ENCODE data around the gene KIF26B.

The KIF26B gene

GRCh38 chr1:245197911-245198379 lies 43.2 kb downstream of the KIF26B start:
- H3K4me3 ChIP-seq (ENCODE audit: low read depth, low read length, poor library complexity, severe bottlenecking), result no peak overlapping the region
- no peaks in the 10 kb centered on the region for H3K9me3 ChIP-seq (ENCODE audit: low read length)
- no peak for TF ChIP-seq CTCF (IDR thresholded peaks at IDR 0.05; ENCODE audit: low read length)
- TF ChIP-seq EZH2 (IDR thresholded peaks at IDR 0.05; ENCODE audit: borderline replicate concordance, low read length), result no peak
- no peaks in the 10 kb centered on the region for H3K4me1 ChIP-seq (ENCODE audit: insufficient read depth, low read length, severe bottlenecking)
- no peaks in the 10 kb centered on the region for H3F3A ChIP-seq (ENCODE audit: insufficient read depth, low read length)
- H3K79me2 ChIP-seq (ENCODE audit: insufficient read depth, low read length), result no peaks in the 10 kb centered on the region
- no peak overlapping the region for H3K9ac ChIP-seq (ENCODE audit: low read length)
- H2AFZ ChIP-seq (ENCODE audit: low read length), result no peak overlapping the region
- no peak overlapping the region for H3K27ac ChIP-seq (ENCODE audit: low read depth, low read length, poor library complexity, severe bottlenecking)
- no peaks in the 10 kb centered on the region for H4K20me1 ChIP-seq (ENCODE audit: insufficient read depth, low read length)
- H3K4me2 ChIP-seq (ENCODE audit: low read length), result no peak overlapping the region
- no peaks in the 10 kb centered on the region for H3K27me3 ChIP-seq (ENCODE audit: insufficient read depth, low read length)
- no peaks in the 10 kb centered on the region for H3K9me2 ChIP-seq (ENCODE audit: low read depth, low read length)
- H3K36me3 ChIP-seq (ENCODE audit: insufficient read depth, low read length), result no peaks in the 10 kb centered on the region

- H3K27me3 ChIP-seq (ENCODE audit: insufficient read depth, low read length), result no peaks in the 10 kb centered on the region
- TF ChIP-seq EZH2 (IDR thresholded peaks at IDR 0.05; ENCODE audit: borderline replicate concordance, low read length) (no peak), CTCF (IDR thresholded peaks at IDR 0.05; ENCODE audit: low read length) (no peak)
- no peaks in the 10 kb centered on the region for H3K9me3 ChIP-seq (ENCODE audit: low read length)
- no peak overlapping the region for H3K9ac ChIP-seq (ENCODE audit: low read length)
- H3K4me1 ChIP-seq (ENCODE audit: insufficient read depth, low read length, severe bottlenecking), result no peaks in the 10 kb centered on the region
- no peaks in the 10 kb centered on the region for H4K20me1 ChIP-seq (ENCODE audit: insufficient read depth, low read length)
- H3K79me2 ChIP-seq (ENCODE audit: insufficient read depth, low read length), result no peaks in the 10 kb centered on the region
- H3K9me2 ChIP-seq (ENCODE audit: low read depth, low read length), result no peaks in the 10 kb centered on the region
- H3K4me3 ChIP-seq (ENCODE audit: low read depth, low read length, poor library complexity, severe bottlenecking), result no peak overlapping the region
- no peak overlapping the region for H2AFZ ChIP-seq (ENCODE audit: low read length)
- H3K4me2 ChIP-seq (ENCODE audit: low read length), result no peak overlapping the region
- no peak overlapping the region for H3K27ac ChIP-seq (ENCODE audit: low read depth, low read length, poor library complexity, severe bottlenecking)
- H3F3A ChIP-seq (ENCODE audit: insufficient read depth, low read length), result no peaks in the 10 kb centered on the region
- H3K36me3 ChIP-seq (ENCODE audit: insufficient read depth, low read length), result no peaks in the 10 kb centered on the region
Observed at GRCh38 chr1:245198748-245199516, 44.1 kb downstream of the KIF26B start.

- Histone ChIP-seq H2AFZ (ENCODE audit: low read length) (no peak overlapping the region), H3K4me1 (ENCODE audit: insufficient read depth, low read length, severe bottlenecking) (no peaks in the 10 kb centered on the region), H3K9ac (ENCODE audit: low read length) (no peak overlapping the region), H3K27ac (ENCODE audit: low read depth, low read length, poor library complexity, severe bottlenecking) (no peak overlapping the region), H3K27me3 (ENCODE audit: insufficient read depth, low read length) (no peaks in the 10 kb centered on the region), H3K4me3 (ENCODE audit: low read depth, low read length, poor library complexity, severe bottlenecking) (no peak overlapping the region), H3F3A (ENCODE audit: insufficient read depth, low read length) (no peaks in the 10 kb centered on the region), H4K20me1 (ENCODE audit: insufficient read depth, low read length) (no peaks in the 10 kb centered on the region), H3K79me2 (ENCODE audit: insufficient read depth, low read length) (no peaks in the 10 kb centered on the region), H3K9me3 (ENCODE audit: low read length) (no peaks in the 10 kb centered on the region), H3K4me2 (ENCODE audit: low read length) (no peak overlapping the region), H3K9me2 (ENCODE audit: low read depth, low read length) (no peaks in the 10 kb centered on the region), H3K36me3 (ENCODE audit: insufficient read depth, low read length) (no peaks in the 10 kb centered on the region)
- no peak for TF ChIP-seq CTCF (IDR thresholded peaks at IDR 0.05; ENCODE audit: low read length)
- no peak for TF ChIP-seq EZH2 (IDR thresholded peaks at IDR 0.05; ENCODE audit: borderline replicate concordance, low read length)
Observed at GRCh38 chr1:245200146-245200545, 45.4 kb downstream of the KIF26B start.
